K562 (cell line): Measurements from ENCODE around the gene FAM78A. TPM values are rescaled to one million over a fixed set of nuclear protein-coding genes. Genes with fewer than 3 reads are reported as not detected.

ENCODE experiments used
- ATAC-seq: fragments of 200-7000 bp; cut with Tn5 transposase; 3 replicates; pipeline ENCODE4 v1.9.1; 2020; ENCODE audit warnings: moderate library complexity
- BruUV-seq: library from RNA; stranded (reverse); fragments of 400-500 nt; replicated peaks from 2 replicates; lab custom pipeline; 2021; lab: Mats Ljungman, UMichigan
- CTCF ChIA-PET: fragments of 300-600 bp; formaldehyde crosslinking; extraction: SDS; loops from one replicate; lab custom pipeline; 2021; ENCODE audit warnings: low intra/inter-chr PET ratio; lab: Yijun Ruan, JAX
- POLR2A ChIA-PET: fragments of 300-600, 350-650 bp; sonication (Branson Sonifier 250); formaldehyde crosslinking; extraction: SDS; loops from one replicate; lab custom pipeline; 2021; ENCODE audit warnings: antibody characterized with exemption, inconsistent platforms; lab: Yijun Ruan, JAX
- DNase-seq, 4 experiments: peaks; one replicate each; pipeline versions ENCODE4 v3.0.0 to v3.0.0-alpha.2; 2011 to 2018; ENCODE audit warnings: low spot score in 3 of 4, mixed read lengths in 3 of 4; ENCODE audit errors: extremely low read depth in 1 of 4
- FAIRE-seq: peaks from 2 replicates; lab custom pipeline; 2011; peaks lifted over from hg19 to GRCh38; lab: Jason Lieb, UNC
- H2AFZ ChIP-seq: 2 replicates; pipeline ENCODE4 v1.6.0; 2011; ENCODE audit warnings: low read depth, low read length, control low read depth, inconsistent platforms
- H3K27ac ChIP-seq: fragments of 200-600 bp; 3 replicates; pipeline ENCODE4 v1.8.0; 2011; ENCODE audit warnings: low read depth, mild to moderate bottlenecking, control low read depth, inconsistent platforms, low read length, moderate library complexity, mixed read lengths; ENCODE audit errors: extremely low read depth
- H3K27me3 ChIP-seq, 2 experiments: fragments of 300-600 bp in 1 of 2; 2 replicates in 1 of 2; 3 replicates in 1 of 2; pipeline versions ENCODE4 v1.6.0 to v1.8.0; 2011; ENCODE audit warnings: inconsistent platforms in 2 of 2, low read length in 2 of 2, mild to moderate bottlenecking in 1 of 2, mixed read lengths in 1 of 2, moderate library complexity in 1 of 2; ENCODE audit not compliant: control insufficient read depth in 2 of 2, insufficient read depth in 2 of 2
- H3K36me3 ChIP-seq: fragments of 300-600 bp; 3 replicates; pipeline ENCODE4 v1.8.0; 2011; ENCODE audit warnings: mild to moderate bottlenecking, low read length, inconsistent platforms; ENCODE audit not compliant: control insufficient read depth, insufficient read depth
- H3K4me1 ChIP-seq, 2 experiments: fragments of 200-600 bp in 1 of 2; replicated peaks in 1 of 2; 2 replicates in 1 of 2; 3 replicates in 1 of 2; pipeline versions ENCODE4 v1.5.1 to v1.8.0; 2011; ENCODE audit warnings: inconsistent platforms in 2 of 2, low read length in 2 of 2, mild to moderate bottlenecking in 1 of 2, mixed read lengths in 1 of 2, moderate library complexity in 1 of 2; ENCODE audit not compliant: control insufficient read depth in 2 of 2, insufficient read depth in 2 of 2
- H3K4me2 ChIP-seq: 2 replicates; pipeline ENCODE4 v1.6.1; 2011; ENCODE audit warnings: low read length, control low read depth, inconsistent platforms, mixed read lengths; ENCODE audit not compliant: insufficient read depth
- H3K4me3 ChIP-seq: fragments of 200-600 bp; sonication (generic), shearing (Covaris generic); 2 replicates; pipeline ENCODE4 v1.5.1; 2016; ENCODE audit warnings: control low read depth, inconsistent platforms
- H3K79me2 ChIP-seq: fragments of 200-600 bp; 3 replicates; pipeline ENCODE4 v1.8.0; 2011; ENCODE audit warnings: low read length, inconsistent platforms; ENCODE audit not compliant: control insufficient read depth, insufficient read depth
- H3K9ac ChIP-seq, 2 experiments: 2 replicates each; pipeline versions ENCODE4 v1.6.0 to v1.6.1; 2011; ENCODE audit warnings: low read depth in 2 of 2, low read length in 2 of 2, control low read depth in 1 of 2, inconsistent platforms in 1 of 2, mild to moderate bottlenecking in 1 of 2, mixed read lengths in 1 of 2; ENCODE audit not compliant: insufficient read depth in 1 of 2
- H3K9me1 ChIP-seq: one replicate; pipeline ENCODE4 v1.6.0; 2011; ENCODE audit warnings: inconsistent platforms, mild to moderate bottlenecking, low read length, moderate library complexity; ENCODE audit not compliant: control insufficient read depth, insufficient read depth
- H3K9me3 ChIP-seq: replicated peaks from 2 replicates; pipeline ENCODE4 v1.5.1; 2011; ENCODE audit warnings: low read depth, low read length, inconsistent platforms; ENCODE audit not compliant: control insufficient read depth, insufficient read depth
- H4K20me1 ChIP-seq: replicated peaks from 2 replicates; pipeline ENCODE4 v1.6.1; 2011; ENCODE audit warnings: low read length, inconsistent platforms, mixed read lengths; ENCODE audit not compliant: control insufficient read depth, insufficient read depth
- GTF2F1 ChIP-seq: IDR thresholded peaks from 2 replicates; pipeline ENCODE4 v1.6.1; 2011; ENCODE audit warnings: low read depth, low read length, improper control_type of control experiment
- HMGXB4 ChIP-seq: sonication (generic); formaldehyde crosslinking; IDR thresholded peaks from 2 replicates; pipeline ENCODE4 v1.8.1; 2023; ENCODE audit warnings: mild to moderate bottlenecking, missing genetic modification reagents
- KAT8 ChIP-seq: fragments of 450-650 bp; IDR thresholded peaks from 2 replicates; pipeline ENCODE4 v1.6.1; 2016; ENCODE audit warnings: low read depth, mild to moderate bottlenecking
- KDM2B ChIP-seq: fragments of 250-450 bp; sonication (Bioruptor Pico); IDR thresholded peaks from 2 replicates; pipeline ENCODE4 v1.8.0; 2021; ENCODE audit warnings: mild to moderate bottlenecking, moderate library complexity
- NFATC3 ChIP-seq: fragments of 450-650 bp; IDR thresholded peaks from 2 replicates; pipeline ENCODE4 v1.6.1; 2017; ENCODE audit warnings: mild to moderate bottlenecking
- RUNX1 ChIP-seq: sonication (generic); IDR thresholded peaks from 2 replicates; pipeline ENCODE4 v1.6.1; 2016; ENCODE audit warnings: antibody characterized with exemption, low read depth
- SIN3B ChIP-seq: fragments of 450-650 bp; IDR thresholded peaks from 2 replicates; pipeline ENCODE4 v1.6.1; 2017; ENCODE audit warnings: low read depth, mild to moderate bottlenecking, moderate library complexity
- SMAD3 ChIP-seq: fragments of 450-650 bp; formaldehyde crosslinking; conservative IDR thresholded peaks from 2 replicates; pipeline ENCODE4 v1.4.0; 2020; ENCODE audit warnings: mild to moderate bottlenecking
- XRCC3 ChIP-seq: fragments of 450-650 bp; IDR thresholded peaks from 2 replicates; pipeline ENCODE4 v1.6.1; 2017; ENCODE audit warnings: mild to moderate bottlenecking, moderate library complexity
- ZFP30 ChIP-seq: fragments of 250-450 bp; sonication (Bioruptor Pico); IDR thresholded peaks from 2 replicates; pipeline ENCODE4 v1.8.0; 2022; ENCODE audit warnings: moderate library complexity, mild to moderate bottlenecking, inconsistent platforms, borderline replicate concordance
- ZNF311 ChIP-seq: fragments of 250-450 bp; sonication (Bioruptor Pico); IDR thresholded peaks from 2 replicates; pipeline ENCODE4 v1.4.0; 2020; ENCODE audit warnings: mild to moderate bottlenecking, moderate library complexity
- WGBS: fragments of 100-300 bp; shearing (Covaris generic); methylation state at CpG from one replicate; pipeline ENCODE4 v1.1.6; 2016; ENCODE audit warnings: low coverage, mixed read lengths; ENCODE audit not compliant: insufficient coverage; ENCODE audit errors: missing lambda C conversion rate; 5-methylcytosine and 5-hydroxymethylcytosine counted together
- in situ Hi-C: fragments of 300-500 bp; cut with MboI; formaldehyde crosslinking; loops from 4 replicates; pipeline ENCODE4 v1.15.0; 2018; ENCODE audit warnings: inconsistent platforms, mixed read lengths
- intact Hi-C: fragments of 100-400 bp; cut with micrococcal nuclease; formaldehyde crosslinking; loops from 2 replicates; pipeline ENCODE4 v1.14.2; 2022
- polyA plus RNA-seq, 8 experiments: library from polyadenylated mRNA; depleted of rRNA in 4 of 8; stranded (reverse) in 5 of 8; unstranded in 3 of 8; fragments of >200 nt; fragmentation: Nextera tagmentation in 2 of 8; fragmentation: Illumina TruSeq in 1 of 8; extraction: Ambion mirVana in 2 of 8; extraction: Trizol in 1 of 8; gene quantifications; 2 replicates each; pipeline versions ENCODE4 v1.2.1 to v1.2.3, GENCODE V29; 2011 to 2014; ENCODE audit warnings: inconsistent platforms in 1 of 8, missing spikeins in 1 of 8
- total RNA-seq, 7 experiments: library from RNA; depleted of rRNA in 6 of 7; stranded (reverse); fragments of >200 nt in 6 of 7; fragmentation: Illumina TruSeq in 2 of 7; extraction: Trizol in 2 of 7; gene quantifications; 2 replicates each; pipeline versions ENCODE4 v1.2.1 to v1.2.3, GENCODE V29; 2011 to 2021; ENCODE audit warnings: low replicate concordance in 1 of 7
- TF ChIP-seq, protein P1 (sequence below), 3 experiments: fragments of 200-800 bp in 1 of 3; sonication (Bioruptor generic) in 1 of 3; sonication (generic) in 1 of 3; formaldehyde crosslinking in 1 of 3; IDR thresholded peaks; 2 replicates each; pipeline versions ENCODE4 v1.6.1 to v1.8.0; 2016 to 2022; ENCODE audit warnings: mild to moderate bottlenecking in 2 of 3, missing compliant biosample characterization in 2 of 3, missing genetic modification characterization in 2 of 3, missing genetic modification reagents in 1 of 3
- TF ChIP-seq, protein P2 (sequence below): fragments of 450-650 bp; conservative IDR thresholded peaks from 2 replicates; pipeline ENCODE4 v1.6.1; 2016; ENCODE audit warnings: missing genetic modification characterization, low read depth, mild to moderate bottlenecking, missing compliant biosample characterization, moderate library complexity
- TF ChIP-seq, protein P3 (sequence below): sonication (generic); formaldehyde crosslinking; IDR thresholded peaks from 2 replicates; pipeline ENCODE4 v1.8.0; 2023; ENCODE audit warnings: mild to moderate bottlenecking, missing genetic modification reagents
- TF ChIP-seq, protein P4 (sequence below): sonication (generic); formaldehyde crosslinking; IDR thresholded peaks from 2 replicates; pipeline ENCODE4 v1.8.1; 2023; ENCODE audit warnings: mild to moderate bottlenecking, missing genetic modification reagents

Gene FAM78A
- total and polyA plus RNA-seq, 9 of the 15 experiments (the other 6 are each of a cell fraction or from before 2014, with no cell fraction given), result 0.56 to 103 (median 55.2) TPM

DNA sequence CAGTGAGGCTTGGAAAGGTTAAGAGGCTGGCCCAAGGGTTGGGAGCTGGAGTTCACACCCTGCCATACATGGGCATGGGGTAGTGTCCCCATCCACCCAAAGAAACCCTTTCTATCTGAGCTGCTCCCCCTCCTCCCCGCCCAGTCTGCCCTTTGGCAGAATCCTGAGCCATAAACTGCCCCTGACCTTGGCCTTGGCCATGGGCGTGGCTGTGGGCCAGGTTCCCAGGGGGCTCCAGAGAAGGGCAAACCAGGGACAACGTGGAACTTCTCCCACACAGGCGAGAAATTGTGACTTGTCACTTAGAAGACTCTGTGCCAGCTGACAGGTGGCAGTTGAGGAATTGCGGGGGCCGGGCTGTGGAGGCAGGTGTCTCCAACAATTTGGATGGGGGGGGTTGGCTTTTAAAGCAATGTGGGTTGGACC lies 4.8 kb downstream of the FAM78A start:
- WGBS, result 73% methylated on average over 6 of the region's 6 CpGs
- intact Hi-C loops (no loop called here), in situ Hi-C loops (no loop called here)
- ATAC-seq (no peak), FAIRE-seq (no peak), DNase-seq (peak; percentile 32 to 70 (median 65))
- no TSS peak for BruUV-seq
- Histone ChIP-seq H4K20me1 (peaks cover 11% of the 10 kb centered on the region; the same call in 1 of the 2 replicates), H3K27ac (peak overlapping the region; percentile 75), H3K36me3 (peaks cover 50% of the 10 kb centered on the region), H3K9me1 (peaks cover 4% of the 10 kb centered on the region), H3K4me2 (peak overlapping the region; percentile 73), H3K9ac (peak overlapping the region; percentile 52 to 80), H3K79me2 (peaks cover 96% of the 10 kb centered on the region), H3K4me3 (no peak overlapping the region), H3K27me3 (no peaks in the 10 kb centered on the region), H3K9me3 (no peaks in the 10 kb centered on the region), H2AFZ (no peak overlapping the region), H3K4me1 (peaks cover 47 to 91% of the 10 kb centered on the region in 2 experiments)
- CTCF ChIA-PET, result no interaction called here
- POLR2A ChIA-PET, result interaction anchor here (0.5 to 14.6 kb wide), 5 partner anchors 7 to 261 kb away, joined by 3 to 338 read pairs (median 4); no protein-coding TSS in a partner anchor
- TF ChIP-seq ZNF311 (CRISPR knock-in tag) (no peak), NFATC3 (no peak), KDM2B (no peak), XRCC3 (no peak), ZFP30 (CRISPR knock-in tag) (no peak), HMGXB4 (peak; percentile 63; the same call in 1 of the 2 replicates), GTF2F1 (no peak), RUNX1 (no peak), KAT8 (no peak), SMAD3 (CRISPR knock-in tag) (no peak), SIN3B (no peak)
- TF ChIP-seq, protein P1, sequence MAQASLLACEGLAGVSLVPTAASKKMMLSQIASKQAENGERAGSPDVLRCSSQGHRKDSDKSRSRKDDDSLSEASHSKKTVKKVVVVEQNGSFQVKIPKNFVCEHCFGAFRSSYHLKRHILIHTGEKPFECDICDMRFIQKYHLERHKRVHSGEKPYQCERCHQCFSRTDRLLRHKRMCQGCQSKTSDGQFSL (CRISPR knock-in tag; IDR thresholded peaks at IDR 0.05), result no peak
- TF ChIP-seq, protein P1 (tag; IDR thresholded peaks at IDR 0.05), result no peak
- TF ChIP-seq, protein P2, sequence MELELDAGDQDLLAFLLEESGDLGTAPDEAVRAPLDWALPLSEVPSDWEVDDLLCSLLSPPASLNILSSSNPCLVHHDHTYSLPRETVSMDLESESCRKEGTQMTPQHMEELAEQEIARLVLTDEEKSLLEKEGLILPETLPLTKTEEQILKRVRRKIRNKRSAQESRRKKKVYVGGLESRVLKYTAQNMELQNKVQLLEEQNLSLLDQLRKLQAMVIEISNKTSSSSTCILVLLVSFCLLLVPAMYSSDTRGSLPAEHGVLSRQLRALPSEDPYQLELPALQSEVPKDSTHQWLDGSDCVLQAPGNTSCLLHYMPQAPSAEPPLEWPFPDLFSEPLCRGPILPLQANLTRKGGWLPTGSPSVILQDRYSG, result no peak
- TF ChIP-seq, protein P3, sequence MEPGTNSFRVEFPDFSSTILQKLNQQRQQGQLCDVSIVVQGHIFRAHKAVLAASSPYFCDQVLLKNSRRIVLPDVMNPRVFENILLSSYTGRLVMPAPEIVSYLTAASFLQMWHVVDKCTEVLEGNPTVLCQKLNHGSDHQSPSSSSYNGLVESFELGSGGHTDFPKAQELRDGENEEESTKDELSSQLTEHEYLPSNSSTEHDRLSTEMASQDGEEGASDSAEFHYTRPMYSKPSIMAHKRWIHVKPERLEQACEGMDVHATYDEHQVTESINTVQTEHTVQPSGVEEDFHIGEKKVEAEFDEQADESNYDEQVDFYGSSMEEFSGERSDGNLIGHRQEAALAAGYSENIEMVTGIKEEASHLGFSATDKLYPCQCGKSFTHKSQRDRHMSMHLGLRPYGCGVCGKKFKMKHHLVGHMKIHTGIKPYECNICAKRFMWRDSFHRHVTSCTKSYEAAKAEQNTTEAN (CRISPR knock-in tag), result no peak
- TF ChIP-seq, protein P4, sequence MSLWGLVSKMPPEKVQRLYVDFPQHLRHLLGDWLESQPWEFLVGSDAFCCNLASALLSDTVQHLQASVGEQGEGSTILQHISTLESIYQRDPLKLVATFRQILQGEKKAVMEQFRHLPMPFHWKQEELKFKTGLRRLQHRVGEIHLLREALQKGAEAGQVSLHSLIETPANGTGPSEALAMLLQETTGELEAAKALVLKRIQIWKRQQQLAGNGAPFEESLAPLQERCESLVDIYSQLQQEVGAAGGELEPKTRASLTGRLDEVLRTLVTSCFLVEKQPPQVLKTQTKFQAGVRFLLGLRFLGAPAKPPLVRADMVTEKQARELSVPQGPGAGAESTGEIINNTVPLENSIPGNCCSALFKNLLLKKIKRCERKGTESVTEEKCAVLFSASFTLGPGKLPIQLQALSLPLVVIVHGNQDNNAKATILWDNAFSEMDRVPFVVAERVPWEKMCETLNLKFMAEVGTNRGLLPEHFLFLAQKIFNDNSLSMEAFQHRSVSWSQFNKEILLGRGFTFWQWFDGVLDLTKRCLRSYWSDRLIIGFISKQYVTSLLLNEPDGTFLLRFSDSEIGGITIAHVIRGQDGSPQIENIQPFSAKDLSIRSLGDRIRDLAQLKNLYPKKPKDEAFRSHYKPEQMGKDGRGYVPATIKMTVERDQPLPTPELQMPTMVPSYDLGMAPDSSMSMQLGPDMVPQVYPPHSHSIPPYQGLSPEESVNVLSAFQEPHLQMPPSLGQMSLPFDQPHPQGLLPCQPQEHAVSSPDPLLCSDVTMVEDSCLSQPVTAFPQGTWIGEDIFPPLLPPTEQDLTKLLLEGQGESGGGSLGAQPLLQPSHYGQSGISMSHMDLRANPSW (CRISPR knock-in tag), result peak; percentile 96
